Measurements from ENCODE around the gene TMEM233. TPM values are rescaled to one million over a fixed set of nuclear protein-coding genes. Genes with fewer than 3 reads are reported as not detected.
A peak's percentile ranks its signal among the peaks of the same experiment; 100 is the strongest.

The TMEM233 gene
- total and polyA plus RNA-seq, 9 of the 15 experiments (the other 6 are each of a cell fraction or from before 2014, with no cell fraction given), result 0.04 to 0.17 (median 0.07) TPM; not detected in 2

- TF ChIP-seq ZBTB1 (CRISPR knock-in tag; IDR thresholded peaks at IDR 0.05; ENCODE audit: borderline replicate concordance, low read depth) (no peak), ZNF316 (IDR thresholded peaks at IDR 0.05) (no peak), MECOM (CRISPR knock-in tag; IDR thresholded peaks at IDR 0.05) (peak; percentile 71), NFRKB (IDR thresholded peaks at IDR 0.05; ENCODE audit: low read depth) (no peak), RBFOX2 (IDR thresholded peaks at IDR 0.05; ENCODE audit: low read depth, low read length) (no peak), ZNF311 (CRISPR knock-in tag; IDR thresholded peaks at IDR 0.05) (peak; percentile 96), PYGO2 (tag; IDR thresholded peaks at IDR 0.05) (peak; percentile 98), HDAC1 (IDR thresholded peaks at IDR 0.05) (peak; percentile 91 to 98), ZNF224 (CRISPR knock-in tag; IDR thresholded peaks at IDR 0.05) (no peak), POLR3G (IDR thresholded peaks at IDR 0.05; ENCODE audit: extremely low read depth, insufficient read length, insufficient replicate concordance) (no peak), ZNF212 (CRISPR knock-in tag; IDR thresholded peaks at IDR 0.05) (no peak), MCM3 (IDR thresholded peaks at IDR 0.05) (no peak), BDP1 (IDR thresholded peaks at IDR 0.05; ENCODE audit: insufficient read depth, insufficient read length) (no peak), FOXJ3 (CRISPR knock-in tag; IDR thresholded peaks at IDR 0.05) (no peak), BCL6 (CRISPR knock-in tag; IDR thresholded peaks at IDR 0.05) (peak; percentile 61; the same call in 1 of the 2 replicates), MAFF (IDR thresholded peaks at IDR 0.05; ENCODE audit: low read length) (peak; percentile 27; the same call in 1 of the 2 replicates), ETV1 (tag; conservative IDR thresholded peaks at IDR 0.05; ENCODE audit: low read depth) (peak; percentile 83), RFX7 (CRISPR knock-in tag; IDR thresholded peaks at IDR 0.05) (peak; percentile 76; the same call in 1 of the 2 replicates), NEUROD1 (IDR thresholded peaks at IDR 0.05; ENCODE audit: borderline replicate concordance, low read depth, low read length, partially characterized antibody) (peak; percentile 92), SMC3 (conservative IDR thresholded peaks at IDR 0.05; ENCODE audit: insufficient read depth, low read depth, low read length) (no peak), ZNF444 (CRISPR knock-in tag; IDR thresholded peaks at IDR 0.05) (0 out of 2 replicates have a peak, but pooled peaks have one; percentile 51), SRSF9 (IDR thresholded peaks at IDR 0.05; ENCODE audit: borderline replicate concordance, low read depth, low read length) (no peak), ZNF407 (IDR thresholded peaks at IDR 0.05; ENCODE audit: low read depth) (no peak), HDGF (IDR thresholded peaks at IDR 0.05) (no peak)
Observed at GRCh38 chr12:119665164-119665929, 71.8 kb downstream of the TMEM233 start (continued).

Data from K562 (cell line).